Esophagus squamous epithelium (tissue), 4 donors: ENCODE results near the gene TMEM53.

ENCODE experiments used
- POLR2A ChIP-seq, 4 donors: fragments of 450-650 bp; IDR thresholded peaks; one replicate each; pipeline ENCODE4 v1.6.1; 2017; ENCODE audit warnings: antibody characterized with exemption in 4 of 4, mild to moderate bottlenecking in 4 of 4, moderate library complexity in 3 of 4
- TF ChIP-seq, protein P1 (sequence below), 6 experiments: fragments of 450-650 bp in 4 of 6; fragments of 200-600 bp in 2 of 6; sonication (generic) in 2 of 6; IDR thresholded peaks; one replicate each; pipeline ENCODE4 v1.5.1; 2016 to 2019; ENCODE audit warnings: antibody characterized with exemption in 6 of 6, mild to moderate bottlenecking in 4 of 6, moderate library complexity in 4 of 6

DNA sequence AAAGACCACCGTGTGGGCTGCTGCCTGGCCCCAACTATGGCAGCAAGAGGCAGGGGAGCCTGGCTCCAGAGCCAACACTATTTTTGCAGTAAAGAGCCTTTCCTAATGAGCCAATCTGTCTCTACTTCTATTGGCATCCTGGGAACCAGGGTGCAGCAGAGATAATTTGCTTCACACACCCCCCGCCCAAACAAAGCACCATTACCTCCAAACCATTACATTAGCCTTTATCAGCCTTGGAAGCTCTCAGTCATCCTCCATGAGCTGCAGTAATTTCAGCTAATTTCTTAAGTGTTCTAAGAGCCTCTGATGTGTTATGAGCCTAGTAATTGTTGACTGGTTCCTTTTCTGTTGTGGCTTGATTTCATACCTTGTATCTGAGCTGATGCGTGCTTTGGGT lies 21.8 kb upstream of the TMEM53 start:
- TF ChIP-seq, protein P1, sequence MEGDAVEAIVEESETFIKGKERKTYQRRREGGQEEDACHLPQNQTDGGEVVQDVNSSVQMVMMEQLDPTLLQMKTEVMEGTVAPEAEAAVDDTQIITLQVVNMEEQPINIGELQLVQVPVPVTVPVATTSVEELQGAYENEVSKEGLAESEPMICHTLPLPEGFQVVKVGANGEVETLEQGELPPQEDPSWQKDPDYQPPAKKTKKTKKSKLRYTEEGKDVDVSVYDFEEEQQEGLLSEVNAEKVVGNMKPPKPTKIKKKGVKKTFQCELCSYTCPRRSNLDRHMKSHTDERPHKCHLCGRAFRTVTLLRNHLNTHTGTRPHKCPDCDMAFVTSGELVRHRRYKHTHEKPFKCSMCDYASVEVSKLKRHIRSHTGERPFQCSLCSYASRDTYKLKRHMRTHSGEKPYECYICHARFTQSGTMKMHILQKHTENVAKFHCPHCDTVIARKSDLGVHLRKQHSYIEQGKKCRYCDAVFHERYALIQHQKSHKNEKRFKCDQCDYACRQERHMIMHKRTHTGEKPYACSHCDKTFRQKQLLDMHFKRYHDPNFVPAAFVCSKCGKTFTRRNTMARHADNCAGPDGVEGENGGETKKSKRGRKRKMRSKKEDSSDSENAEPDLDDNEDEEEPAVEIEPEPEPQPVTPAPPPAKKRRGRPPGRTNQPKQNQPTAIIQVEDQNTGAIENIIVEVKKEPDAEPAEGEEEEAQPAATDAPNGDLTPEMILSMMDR (IDR thresholded peaks at IDR 0.05) = no peak
- no peak for TF ChIP-seq POLR2A (IDR thresholded peaks at IDR 0.05)
